Activated T-helper 1 cell treated with anti-CD3 and anti-CD28 coated beads, Interleukin-12 subunit alpha, Interleukin-12 subunit beta, Interleukin-2, Interleukin-4 antibody, amounts not matched to agents 30 ng/mL and 10 ng/mL and 1 ng/mL, durations not matched to agents 14 hours and 24 hours and 36 hours (primary cell): Measurements from ENCODE around the gene RHOJ. TPM values are rescaled to one million over a fixed set of nuclear protein-coding genes. Genes with fewer than 3 reads are reported as not detected.

ENCODE experiments used
- DNase-seq: peaks from one replicate; pipeline ENCODE4 v3.0.0; 2021; ENCODE audit warnings: low spot score
- H3K27ac Mint-ChIP-seq: one replicate; pipeline ENCODE4 v1.8.0; 2021; ENCODE audit warnings: mild to moderate bottlenecking, mixed read lengths
- H3K27me3 Mint-ChIP-seq: one replicate; pipeline ENCODE4 v1.8.0; 2022; ENCODE audit warnings: mild to moderate bottlenecking, moderate library complexity, mixed read lengths; ENCODE audit not compliant: insufficient read depth
- H3K36me3 Mint-ChIP-seq: one replicate; pipeline ENCODE4 v1.8.0; 2021; ENCODE audit warnings: low read depth, mixed read lengths
- H3K4me1 Mint-ChIP-seq: one replicate; pipeline ENCODE4 v1.8.0; 2021; ENCODE audit warnings: low read depth, mixed read lengths
- H3K4me3 Mint-ChIP-seq: one replicate; pipeline ENCODE4 v1.8.0; 2021; ENCODE audit warnings: mild to moderate bottlenecking, moderate library complexity, mixed read lengths
- H3K9me3 Mint-ChIP-seq: one replicate; pipeline ENCODE4 v1.8.0; 2021; ENCODE audit warnings: mixed read lengths
- intact Hi-C: fragments of 100-400 bp; cut with micrococcal nuclease; formaldehyde crosslinking; loops from one replicate; pipeline ENCODE4 v1.15.1; 2024
- total RNA-seq: library from RNA; stranded (reverse); gene quantifications from 2 replicates; pipeline ENCODE4 v1.2.3, GENCODE V29; 2022

Gene RHOJ
- total RNA-seq, 1 donor from 2014 or later: not detected

- no peaks in the 10 kb centered on the region for H3K9me3 Mint-ChIP-seq
- DNase-seq: no peak
- intact Hi-C loops: no loop called here
- no peaks in the 10 kb centered on the region for H3K4me1 Mint-ChIP-seq
- H3K4me3 Mint-ChIP-seq: no peak overlapping the region
- H3K27ac Mint-ChIP-seq: no peak overlapping the region
- H3K36me3 Mint-ChIP-seq: no peaks in the 10 kb centered on the region
- H3K27me3 Mint-ChIP-seq: peaks cover 7% of the 10 kb centered on the region
These were observed 8.7 kb downstream of the RHOJ start for GRCh38 chr14:63212776-63213500.

GRCh38 chr14:63214417-63215196 is 10.4 kb downstream of the RHOJ start:
- DNase-seq: no peak
- Mint-ChIP-seq H3K9me3 (no peaks in the 10 kb centered on the region), H3K36me3 (no peaks in the 10 kb centered on the region), H3K27me3 (peaks cover 7% of the 10 kb centered on the region), H3K4me1 (no peaks in the 10 kb centered on the region), H3K4me3 (no peak overlapping the region), H3K27ac (no peak overlapping the region)
- intact Hi-C loops: no loop called here

- H3K36me3 Mint-ChIP-seq: no peaks in the 10 kb centered on the region
- H3K4me3 Mint-ChIP-seq: no peak overlapping the region
- H3K27ac Mint-ChIP-seq: no peak overlapping the region
- H3K27me3 Mint-ChIP-seq: peaks cover 5% of the 10 kb centered on the region
- no peak for DNase-seq
- H3K4me1 Mint-ChIP-seq: no peaks in the 10 kb centered on the region
- peaks cover 3% of the 10 kb centered on the region for H3K9me3 Mint-ChIP-seq
- intact Hi-C loops: no loop called here
These were observed 16.3 kb downstream of the RHOJ start for GRCh38 chr14:63220526-63220925.

GRCh38 chr14:63223596-63223995 is 19.4 kb downstream of the RHOJ start:
- intact Hi-C loops: no loop called here
- no peak overlapping the region for H3K27ac Mint-ChIP-seq

GRCh38 chr14:63224196-63224595 is 20.0 kb downstream of the RHOJ start:
- H3K27ac Mint-ChIP-seq: no peak overlapping the region

More at GRCh38 chr14:63223596-63223995, 19.4 kb downstream of the RHOJ start:
- Mint-ChIP-seq H3K4me3 (no peak overlapping the region), H3K36me3 (no peaks in the 10 kb centered on the region), H3K4me1 (no peaks in the 10 kb centered on the region), H3K9me3 (peaks cover 3% of the 10 kb centered on the region), H3K27me3 (no peaks in the 10 kb centered on the region)
- no peak for DNase-seq

GRCh38 chr14:63228217-63228616 is 24.0 kb downstream of the RHOJ start:
- intact Hi-C loops: no loop called here
- H3K9me3 Mint-ChIP-seq: peaks cover 2% of the 10 kb centered on the region
- no peak overlapping the region for H3K27ac Mint-ChIP-seq
- H3K4me3 Mint-ChIP-seq: no peak overlapping the region
- no peaks in the 10 kb centered on the region for H3K36me3 Mint-ChIP-seq
- H3K4me1 Mint-ChIP-seq: no peaks in the 10 kb centered on the region
- no peak for DNase-seq
- H3K27me3 Mint-ChIP-seq: peaks cover 6% of the 10 kb centered on the region

More at GRCh38 chr14:63224196-63224595, 20.0 kb downstream of the RHOJ start:
- DNase-seq: no peak
- H3K36me3 Mint-ChIP-seq: no peaks in the 10 kb centered on the region
- H3K4me1 Mint-ChIP-seq: no peaks in the 10 kb centered on the region
- peaks cover 4% of the 10 kb centered on the region for H3K27me3 Mint-ChIP-seq
- intact Hi-C loops: no loop called here
- peaks cover 3% of the 10 kb centered on the region for H3K9me3 Mint-ChIP-seq
- H3K4me3 Mint-ChIP-seq: no peak overlapping the region

GRCh38 chr14:63229330-63230059 is 25.3 kb downstream of the RHOJ start:
- DNase-seq: no peak
- H3K4me3 Mint-ChIP-seq: no peak overlapping the region
- H3K9me3 Mint-ChIP-seq: no peaks in the 10 kb centered on the region
- H3K36me3 Mint-ChIP-seq: no peaks in the 10 kb centered on the region
- H3K27me3 Mint-ChIP-seq: peaks cover 12% of the 10 kb centered on the region
- intact Hi-C loops: no loop called here
- H3K27ac Mint-ChIP-seq: no peak overlapping the region
- no peaks in the 10 kb centered on the region for H3K4me1 Mint-ChIP-seq

- intact Hi-C loops: no loop called here
- Mint-ChIP-seq H3K27me3 (peaks cover 12% of the 10 kb centered on the region), H3K27ac (no peak overlapping the region), H3K4me1 (no peaks in the 10 kb centered on the region), H3K4me3 (no peak overlapping the region), H3K9me3 (no peaks in the 10 kb centered on the region), H3K36me3 (no peaks in the 10 kb centered on the region)
- DNase-seq: no peak
These were observed 27.5 kb downstream of the RHOJ start for GRCh38 chr14:63231766-63232165.

- no peak overlapping the region for H3K4me3 Mint-ChIP-seq
- H3K27me3 Mint-ChIP-seq: peaks cover 8% of the 10 kb centered on the region
- DNase-seq: no peak
- H3K4me1 Mint-ChIP-seq: no peaks in the 10 kb centered on the region
- no peaks in the 10 kb centered on the region for H3K9me3 Mint-ChIP-seq
- H3K27ac Mint-ChIP-seq: no peak overlapping the region
- intact Hi-C loops: no loop called here
- H3K36me3 Mint-ChIP-seq: no peaks in the 10 kb centered on the region
These were observed 33.5 kb downstream of the RHOJ start for GRCh38 chr14:63237791-63238190.

- Mint-ChIP-seq H3K36me3 (no peaks in the 10 kb centered on the region), H3K27ac (no peak overlapping the region), H3K4me3 (no peak overlapping the region), H3K9me3 (no peaks in the 10 kb centered on the region), H3K27me3 (peaks cover 5% of the 10 kb centered on the region), H3K4me1 (no peaks in the 10 kb centered on the region)
- intact Hi-C loops: no loop called here
- DNase-seq: no peak
These were observed 36.0 kb downstream of the RHOJ start for GRCh38 chr14:63240221-63240620.

- no peaks in the 10 kb centered on the region for H3K36me3 Mint-ChIP-seq
- peaks cover 5% of the 10 kb centered on the region for H3K27me3 Mint-ChIP-seq
- H3K4me3 Mint-ChIP-seq: no peak overlapping the region
- H3K9me3 Mint-ChIP-seq: no peaks in the 10 kb centered on the region
- intact Hi-C loops: no loop called here
- no peaks in the 10 kb centered on the region for H3K4me1 Mint-ChIP-seq
- H3K27ac Mint-ChIP-seq: no peak overlapping the region
- DNase-seq: no peak
These were observed 36.9 kb downstream of the RHOJ start for GRCh38 chr14:63241096-63241495.

GRCh38 chr14:63243646-63244045 is 39.4 kb downstream of the RHOJ start:
- Mint-ChIP-seq H3K9me3 (no peaks in the 10 kb centered on the region), H3K4me3 (no peak overlapping the region), H3K36me3 (no peaks in the 10 kb centered on the region), H3K4me1 (no peaks in the 10 kb centered on the region), H3K27ac (no peak overlapping the region), H3K27me3 (peaks cover 6% of the 10 kb centered on the region)
- no peak for DNase-seq
- intact Hi-C loops: no loop called here

GRCh38 chr14:63245893-63246292 is 41.6 kb downstream of the RHOJ start:
- Mint-ChIP-seq H3K36me3 (no peaks in the 10 kb centered on the region), H3K4me1 (no peaks in the 10 kb centered on the region), H3K4me3 (no peak overlapping the region), H3K27me3 (peaks cover 7% of the 10 kb centered on the region), H3K9me3 (no peaks in the 10 kb centered on the region), H3K27ac (no peak overlapping the region)
- intact Hi-C loops: no loop called here
- DNase-seq: no peak
